Endothelial cell (in vitro differentiated cells): ENCODE results near the gene SLC18A2. TPM values are rescaled to one million over a fixed set of nuclear protein-coding genes. Genes with fewer than 3 reads are reported as not detected.
"Not testable (repeated sequence)": the region's sequence is repeated elsewhere in the genome, so short reads cannot be mapped to it uniquely, and the experiment has no call there.

Experiments
- DNase-seq: peaks from one replicate; pipeline ENCODE4 v3.0.0; 2021; ENCODE audit warnings: low spot score
- H3K27ac Mint-ChIP-seq: one replicate; pipeline ENCODE4 v1.8.0; 2021; ENCODE audit warnings: mixed read lengths, inconsistent platforms; ENCODE audit not compliant: unreplicated experiment
- H3K27me3 Mint-ChIP-seq: one replicate; pipeline ENCODE4 v1.8.0; 2021; ENCODE audit warnings: mild to moderate bottlenecking, moderate library complexity, mixed read lengths, inconsistent platforms; ENCODE audit not compliant: unreplicated experiment
- H3K36me3 Mint-ChIP-seq: one replicate; pipeline ENCODE4 v1.8.0; 2021; ENCODE audit warnings: mild to moderate bottlenecking, low read depth, mixed read lengths, inconsistent platforms; ENCODE audit not compliant: unreplicated experiment
- H3K4me1 Mint-ChIP-seq: one replicate; pipeline ENCODE4 v1.8.0; 2021; ENCODE audit warnings: mild to moderate bottlenecking, mixed read lengths, inconsistent platforms; ENCODE audit not compliant: unreplicated experiment
- H3K4me3 Mint-ChIP-seq: one replicate; pipeline ENCODE4 v1.8.0; 2021; ENCODE audit warnings: mild to moderate bottlenecking, mixed read lengths, inconsistent platforms; ENCODE audit not compliant: unreplicated experiment
- H3K9me3 Mint-ChIP-seq: one replicate; pipeline ENCODE4 v1.8.0; 2021; ENCODE audit warnings: mixed read lengths, inconsistent platforms; ENCODE audit not compliant: unreplicated experiment
- total RNA-seq: library from RNA; stranded (reverse); fragmentation: NEBNext Ultra II Directional; extraction: Animal tissue kit (Norgen Biotek cat#: 25700); gene quantifications from one replicate; pipeline ENCODE4 v1.2.1, GENCODE V29; 2021; ENCODE audit not compliant: unreplicated experiment
- TF ChIP-seq, protein P1 (sequence below): fragments of 200-600 bp; sonication (generic); IDR thresholded peaks from one replicate; pipeline ENCODE4 v1.5.0; 2021; ENCODE audit warnings: antibody characterized with exemption; ENCODE audit not compliant: unreplicated experiment

Gene SLC18A2
- total RNA-seq, 1 donor from 2014 or later, result 1.3 TPM

DNA sequence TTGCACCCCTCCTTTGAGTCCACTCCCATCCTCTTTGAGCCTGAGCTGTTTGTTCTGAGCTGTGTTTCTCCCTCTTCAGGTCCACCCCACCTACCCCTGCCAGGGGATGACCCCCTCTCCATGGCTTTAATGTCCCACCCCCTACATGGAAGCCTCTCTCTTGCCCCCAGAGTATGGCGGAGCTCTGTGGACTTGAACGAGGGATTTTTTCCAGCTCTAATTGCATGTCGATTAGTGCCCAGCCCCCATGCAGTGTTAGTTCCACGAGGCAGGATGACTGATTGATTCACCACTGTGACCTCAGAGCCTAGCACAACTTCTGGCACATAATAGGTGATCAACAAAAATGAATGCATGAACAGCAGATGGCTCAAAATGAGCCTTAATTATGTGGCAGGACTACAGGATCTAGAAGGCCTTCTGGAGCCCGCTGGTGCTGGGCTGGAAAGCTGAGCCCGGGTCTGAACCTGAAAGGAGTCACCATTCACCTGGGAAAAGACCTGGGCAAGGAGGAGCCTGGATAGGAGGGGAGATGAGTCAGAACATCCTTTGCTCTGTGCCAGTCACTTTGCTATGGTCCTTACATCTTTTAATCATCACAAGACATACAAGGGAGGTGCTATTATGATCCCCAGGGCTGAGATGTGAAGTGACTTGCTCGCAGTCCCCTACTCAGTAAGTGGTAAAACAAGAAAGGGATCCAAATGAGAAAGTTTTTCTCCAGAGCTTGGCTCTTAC is 17.1 kb upstream of the SLC18A2 start:
- peaks cover 6% of the 10 kb centered on the region for H3K27me3 Mint-ChIP-seq
- DNase-seq, result no peak

DNA sequence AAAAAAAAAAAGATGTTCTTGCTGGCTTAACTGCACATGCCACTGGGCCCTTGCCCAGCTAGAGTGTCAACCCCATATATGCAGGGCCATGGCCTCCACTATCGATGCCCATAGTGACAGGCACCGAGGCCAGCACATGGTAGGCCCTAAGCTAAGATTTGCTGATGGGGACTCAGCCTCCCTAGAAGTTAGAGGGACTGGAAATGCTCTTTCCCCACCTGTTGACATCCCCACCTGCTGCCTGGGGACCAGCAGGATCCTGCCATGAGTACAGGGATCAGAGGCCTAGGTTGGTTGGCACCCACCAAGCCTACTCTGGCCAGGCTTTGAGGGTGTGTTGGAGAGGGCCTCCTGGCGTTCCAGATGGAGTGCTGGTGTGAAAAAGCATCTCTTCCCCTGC is 16.0 kb upstream of the SLC18A2 start:
- no peak overlapping the region for H3K27ac Mint-ChIP-seq
- H3K4me1 Mint-ChIP-seq, result no peaks in the 10 kb centered on the region
- no peaks in the 10 kb centered on the region for H3K9me3 Mint-ChIP-seq
- H3K36me3 Mint-ChIP-seq, result no peaks in the 10 kb centered on the region
- peaks cover 6% of the 10 kb centered on the region for H3K27me3 Mint-ChIP-seq
- TF ChIP-seq, protein P1, sequence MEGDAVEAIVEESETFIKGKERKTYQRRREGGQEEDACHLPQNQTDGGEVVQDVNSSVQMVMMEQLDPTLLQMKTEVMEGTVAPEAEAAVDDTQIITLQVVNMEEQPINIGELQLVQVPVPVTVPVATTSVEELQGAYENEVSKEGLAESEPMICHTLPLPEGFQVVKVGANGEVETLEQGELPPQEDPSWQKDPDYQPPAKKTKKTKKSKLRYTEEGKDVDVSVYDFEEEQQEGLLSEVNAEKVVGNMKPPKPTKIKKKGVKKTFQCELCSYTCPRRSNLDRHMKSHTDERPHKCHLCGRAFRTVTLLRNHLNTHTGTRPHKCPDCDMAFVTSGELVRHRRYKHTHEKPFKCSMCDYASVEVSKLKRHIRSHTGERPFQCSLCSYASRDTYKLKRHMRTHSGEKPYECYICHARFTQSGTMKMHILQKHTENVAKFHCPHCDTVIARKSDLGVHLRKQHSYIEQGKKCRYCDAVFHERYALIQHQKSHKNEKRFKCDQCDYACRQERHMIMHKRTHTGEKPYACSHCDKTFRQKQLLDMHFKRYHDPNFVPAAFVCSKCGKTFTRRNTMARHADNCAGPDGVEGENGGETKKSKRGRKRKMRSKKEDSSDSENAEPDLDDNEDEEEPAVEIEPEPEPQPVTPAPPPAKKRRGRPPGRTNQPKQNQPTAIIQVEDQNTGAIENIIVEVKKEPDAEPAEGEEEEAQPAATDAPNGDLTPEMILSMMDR, result no peak
- H3K4me3 Mint-ChIP-seq, result no peak overlapping the region
- no peak for DNase-seq

More for the DNA sequence above, 17.1 kb upstream of the SLC18A2 start:
- TF ChIP-seq, protein P1, result no peak
- H3K9me3 Mint-ChIP-seq, result no peaks in the 10 kb centered on the region
- no peaks in the 10 kb centered on the region for H3K4me1 Mint-ChIP-seq
- H3K4me3 Mint-ChIP-seq, result no peak overlapping the region
- H3K27ac Mint-ChIP-seq, result no peak overlapping the region
- no peaks in the 10 kb centered on the region for H3K36me3 Mint-ChIP-seq

DNA sequence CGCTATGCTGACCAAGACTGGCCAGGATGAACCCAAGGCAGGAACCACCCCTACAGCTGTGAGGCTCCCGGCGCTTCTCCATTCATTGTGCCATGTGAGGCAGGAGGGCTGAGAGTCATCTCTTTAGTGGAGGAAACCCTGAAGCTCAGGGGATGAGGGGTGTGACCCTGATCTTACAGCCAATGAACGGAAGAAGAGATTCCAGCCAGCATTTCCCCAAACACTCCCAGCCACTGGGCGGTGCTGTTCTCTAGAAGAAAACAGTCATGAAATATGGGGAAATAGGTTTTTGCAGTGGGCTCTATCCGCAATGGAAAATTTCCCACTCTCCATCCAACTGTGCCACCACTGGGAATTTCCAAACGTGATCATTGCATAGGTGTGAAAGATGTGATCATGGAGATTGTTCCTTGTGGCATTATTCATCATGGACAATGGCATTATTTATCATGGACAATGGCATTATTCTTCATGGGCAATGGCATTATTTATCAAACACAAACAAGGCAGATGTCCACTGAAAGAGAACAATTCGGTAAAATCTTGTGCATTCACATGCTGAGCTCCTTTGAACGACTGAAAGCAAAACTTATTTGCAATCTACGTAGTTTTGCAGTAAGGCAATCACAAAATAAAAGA is 14.0 kb upstream of the SLC18A2 start:
- H3K36me3 Mint-ChIP-seq, result peaks cover 3% of the 10 kb centered on the region
- TF ChIP-seq, protein P1, result peak; percentile 28
- DNase-seq, result peak; percentile 55
- H3K4me1 Mint-ChIP-seq, result no peaks in the 10 kb centered on the region
- no peak overlapping the region for H3K4me3 Mint-ChIP-seq
- no peaks in the 10 kb centered on the region for H3K9me3 Mint-ChIP-seq
- H3K27ac Mint-ChIP-seq, result no peak overlapping the region
- H3K27me3 Mint-ChIP-seq, result peaks cover 1% of the 10 kb centered on the region

DNA sequence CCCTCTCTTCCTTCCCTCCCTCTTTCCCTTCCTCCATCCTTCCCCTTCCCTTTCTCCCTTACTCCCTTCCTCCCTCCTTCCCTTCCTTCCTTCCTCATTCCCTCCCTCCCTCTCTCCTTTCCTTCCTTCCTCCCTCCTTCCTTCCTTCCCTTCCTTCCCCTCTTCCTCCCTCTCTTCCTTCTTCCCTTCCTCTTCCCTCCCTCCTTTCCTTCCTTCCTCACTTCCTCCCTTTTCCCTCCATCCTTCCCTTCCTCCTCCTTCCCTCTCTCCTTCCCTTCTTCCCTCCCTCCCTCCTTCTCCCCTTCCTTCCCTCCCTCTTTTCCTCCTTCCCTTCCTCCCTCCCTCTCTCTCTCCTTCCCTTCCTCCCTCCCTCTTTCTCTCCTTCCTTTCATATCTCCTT is 12.7 kb upstream of the SLC18A2 start:
- TF ChIP-seq, protein P1, result no peak
- DNase-seq, result no peak
- H3K4me3 Mint-ChIP-seq, result no peak overlapping the region
- peaks cover 1% of the 10 kb centered on the region for H3K27me3 Mint-ChIP-seq
- H3K4me1 Mint-ChIP-seq, result no peaks in the 10 kb centered on the region
- peaks cover 3% of the 10 kb centered on the region for H3K36me3 Mint-ChIP-seq
- no peaks in the 10 kb centered on the region for H3K9me3 Mint-ChIP-seq
- H3K27ac Mint-ChIP-seq, result no peak overlapping the region

DNA sequence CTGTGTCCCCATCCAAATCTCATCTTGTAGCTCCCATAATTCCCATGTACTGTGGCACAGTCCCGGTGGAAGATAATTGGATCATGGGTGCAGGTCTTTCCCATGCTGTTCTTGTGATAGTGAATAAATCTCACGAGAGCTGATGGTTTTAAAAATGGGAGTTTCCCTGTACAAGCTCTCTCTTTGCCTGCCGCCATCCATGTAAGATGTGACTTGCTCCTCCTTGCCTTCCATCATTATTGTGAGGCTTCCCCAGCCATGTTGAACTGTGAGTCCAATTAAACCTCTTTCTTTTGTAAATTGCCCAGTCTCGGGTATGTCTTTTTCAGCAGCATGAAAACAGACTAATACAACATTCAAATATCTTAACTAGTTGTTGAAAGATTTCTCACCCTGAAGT is 10.8 kb upstream of the SLC18A2 start:
- H3K36me3 Mint-ChIP-seq, H3K9me3 Mint-ChIP-seq, H3K27me3 Mint-ChIP-seq, H3K4me1 Mint-ChIP-seq, H3K27ac Mint-ChIP-seq, H3K4me3 Mint-ChIP-seq, DNase-seq: not testable (repeated sequence)
